ENCODE measurements around the gene ZNF567.

GRCh38 chr19:36668646-36669045 lies 18.8 kb upstream of the ZNF567 start:
- no peak for TF ChIP-seq CTCF (conservative IDR thresholded peaks at IDR 0.05 in 1 of 2, IDR thresholded peaks at IDR 0.05 in 1 of 2; ENCODE audit: low read depth in 1 of 2, low read length in 2 of 2)
- TF ChIP-seq EZH2 (IDR thresholded peaks at IDR 0.05; ENCODE audit: low read length, missing control alignments) = no peak
